WTC11 (cell line): Measurements from ENCODE around the gene UGT1A8. TPM values are rescaled to one million over a fixed set of nuclear protein-coding genes. Genes with fewer than 3 reads are reported as not detected.

Experiments used
- ATAC-seq: fragments of 200-7000 bp; cut with Tn5 transposase; 2 replicates; pipeline ENCODE4 v1.10.0; 2021; ENCODE audit warnings: mild to moderate bottlenecking, moderate library complexity
- CTCF ChIA-PET: fragments of 300-600 bp; sonication (Branson Sonifier 250); formaldehyde crosslinking; loops from one replicate; lab custom pipeline; 2021; ENCODE audit warnings: antibody characterized with exemption; lab: Charles Lee
- POLR2A ChIA-PET: fragments of 350-600 bp; sonication (Branson Sonifier 250); formaldehyde crosslinking; loops from one replicate; lab custom pipeline; 2021; ENCODE audit warnings: antibody characterized with exemption; lab: Charles Lee
- DNase-seq: peaks from one replicate; pipeline ENCODE4 v3.0.0; 2021; ENCODE audit warnings: low spot score
- H3K27ac Mint-ChIP-seq: 2 replicates; pipeline ENCODE4 v1.8.0; 2021; ENCODE audit warnings: mixed read lengths
- H3K27me3 Mint-ChIP-seq: 2 replicates; pipeline ENCODE4 v1.8.0; 2021; ENCODE audit warnings: low read depth, mild to moderate bottlenecking, moderate library complexity, mixed read lengths
- H3K36me3 Mint-ChIP-seq: 2 replicates; pipeline ENCODE4 v1.8.0; 2021; ENCODE audit warnings: mixed read lengths
- H3K4me1 Mint-ChIP-seq: 2 replicates; pipeline ENCODE4 v1.8.0; 2022; ENCODE audit warnings: mixed read lengths
- H3K4me3 Mint-ChIP-seq: 2 replicates; pipeline ENCODE4 v1.8.0; 2021; ENCODE audit warnings: mild to moderate bottlenecking, moderate library complexity, mixed read lengths
- H3K9me3 Mint-ChIP-seq: 2 replicates; pipeline ENCODE4 v1.8.0; 2021; ENCODE audit warnings: mixed read lengths
- CDX4 ChIP-seq: fragments of 250-450 bp; sonication (Bioruptor Pico); IDR thresholded peaks from 2 replicates; pipeline ENCODE4 v1.9.0; 2021; ENCODE audit warnings: moderate library complexity, mild to moderate bottlenecking, inconsistent platforms, borderline replicate concordance
- CREM ChIP-seq: sonication (generic); formaldehyde crosslinking; IDR thresholded peaks from 2 replicates; pipeline ENCODE4 v1.8.1; 2022; ENCODE audit warnings: mild to moderate bottlenecking, missing genetic modification reagents, moderate library complexity
- E2F4 ChIP-seq: sonication (generic); formaldehyde crosslinking; IDR thresholded peaks from 2 replicates; pipeline ENCODE4 v1.8.1; 2022; ENCODE audit warnings: low read depth, mild to moderate bottlenecking, moderate library complexity, missing genetic modification reagents, borderline replicate concordance
- NFYB ChIP-seq: sonication (generic); formaldehyde crosslinking; conservative IDR thresholded peaks from 2 replicates; pipeline ENCODE4 v1.8.0; 2022; ENCODE audit warnings: low read depth, missing genetic modification reagents
- NR2C2 ChIP-seq: sonication (generic); formaldehyde crosslinking; IDR thresholded peaks from 2 replicates; pipeline ENCODE4 v1.8.0; 2022; ENCODE audit warnings: mild to moderate bottlenecking, missing genetic modification reagents
- PRRX2 ChIP-seq: fragments of 250-450 bp; sonication (Bioruptor Pico); IDR thresholded peaks from 2 replicates; pipeline ENCODE4 v1.8.0; 2021; ENCODE audit warnings: mild to moderate bottlenecking
- ZBTB21 ChIP-seq: sonication (generic); formaldehyde crosslinking; IDR thresholded peaks from 2 replicates; pipeline ENCODE4 v1.8.1; 2023; ENCODE audit warnings: mild to moderate bottlenecking, missing genetic modification reagents, borderline replicate concordance
- ZNF512 ChIP-seq: sonication (generic); formaldehyde crosslinking; IDR thresholded peaks from 2 replicates; pipeline ENCODE4 v1.8.1; 2022; ENCODE audit warnings: missing genetic modification reagents, borderline replicate concordance
- total RNA-seq: library from RNA; stranded (reverse); gene quantifications from 3 replicates; pipeline ENCODE4 v1.2.3, GENCODE V29; 2021
- TF ChIP-seq, protein P1 (sequence below): sonication (generic); formaldehyde crosslinking; IDR thresholded peaks from 2 replicates; pipeline ENCODE4 v1.8.1; 2022; ENCODE audit warnings: mild to moderate bottlenecking, missing genetic modification reagents, moderate library complexity, borderline replicate concordance
- TF ChIP-seq, protein P2 (sequence below): fragments of 250-450 bp; sonication (Bioruptor Pico); IDR thresholded peaks from 2 replicates; pipeline ENCODE4 v1.9.0; 2021; ENCODE audit warnings: mild to moderate bottlenecking

The UGT1A8 gene
- total RNA-seq, 1 experiment from 2014 or later, result 0.13 TPM

DNA sequence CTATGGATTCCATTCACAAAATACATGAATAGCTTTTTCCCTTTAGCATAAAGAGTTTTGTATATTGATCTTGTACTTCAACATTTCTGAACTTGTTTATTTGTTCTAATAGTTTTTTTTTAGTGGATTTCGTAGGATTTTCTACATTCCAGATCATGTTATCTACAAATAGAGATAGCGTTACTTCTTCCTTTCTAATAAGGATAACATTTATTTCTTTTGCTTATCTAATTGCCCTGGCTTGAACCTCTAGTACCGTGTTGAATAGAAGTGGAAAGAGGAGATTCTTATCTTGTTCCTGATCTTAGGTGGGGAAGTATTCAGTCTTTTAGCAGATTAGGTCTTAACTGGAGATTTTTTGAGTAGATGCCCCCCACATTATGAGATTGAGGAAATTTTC is 84.8 kb downstream of the UGT1A8 start (continued):
- TF ChIP-seq CREM, result no peak

DNA sequence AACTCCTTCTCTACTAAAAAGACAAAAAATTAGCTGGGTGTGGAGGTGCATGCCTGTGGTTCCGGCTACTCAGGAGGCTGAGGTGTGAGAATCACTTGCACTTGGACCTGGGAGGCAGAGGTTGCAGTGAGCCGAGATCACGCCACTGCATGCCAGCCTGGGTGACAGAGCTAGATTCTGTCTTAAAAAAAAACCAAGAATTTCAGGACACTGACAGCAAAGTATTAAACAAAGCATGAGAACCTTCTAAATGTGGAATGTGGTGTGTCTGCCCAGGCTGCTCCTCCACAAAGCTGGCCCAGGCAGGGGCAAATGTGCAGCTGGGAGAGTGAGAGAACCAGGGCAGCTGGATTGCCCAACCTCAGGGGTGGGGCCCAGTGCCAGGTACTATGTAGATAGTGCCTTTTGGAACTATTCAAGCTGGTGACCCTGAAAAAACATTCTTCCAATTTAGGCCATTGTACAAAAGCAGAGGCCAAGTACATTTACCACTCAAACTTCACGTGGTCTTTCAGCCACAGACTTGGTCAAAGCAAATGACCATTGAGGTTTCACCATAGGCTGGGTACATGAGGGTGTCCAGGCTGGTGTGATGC is 88.6 kb downstream of the UGT1A8 start:
- Mint-ChIP-seq H3K4me1 (0 out of 2 replicates have a peak, but pooled peaks cover under 1% of the 10 kb centered on the region), H3K4me3 (no peak overlapping the region), H3K36me3 (no peaks in the 10 kb centered on the region), H3K9me3 (no peaks in the 10 kb centered on the region; the same call in 1 of the 2 replicates), H3K27me3 (no peaks in the 10 kb centered on the region; the same call in 1 of the 2 replicates), H3K27ac (no peak overlapping the region)
- TF ChIP-seq ZBTB21 (CRISPR knock-in tag), result no peak
- TF ChIP-seq, protein P1, sequence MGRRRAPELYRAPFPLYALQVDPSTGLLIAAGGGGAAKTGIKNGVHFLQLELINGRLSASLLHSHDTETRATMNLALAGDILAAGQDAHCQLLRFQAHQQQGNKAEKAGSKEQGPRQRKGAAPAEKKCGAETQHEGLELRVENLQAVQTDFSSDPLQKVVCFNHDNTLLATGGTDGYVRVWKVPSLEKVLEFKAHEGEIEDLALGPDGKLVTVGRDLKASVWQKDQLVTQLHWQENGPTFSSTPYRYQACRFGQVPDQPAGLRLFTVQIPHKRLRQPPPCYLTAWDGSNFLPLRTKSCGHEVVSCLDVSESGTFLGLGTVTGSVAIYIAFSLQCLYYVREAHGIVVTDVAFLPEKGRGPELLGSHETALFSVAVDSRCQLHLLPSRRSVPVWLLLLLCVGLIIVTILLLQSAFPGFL (CRISPR knock-in tag), result no peak
- ChIA-PET POLR2A (no interaction called here), CTCF (no interaction called here)
- no peak for DNase-seq
- ATAC-seq, result no peak

DNA sequence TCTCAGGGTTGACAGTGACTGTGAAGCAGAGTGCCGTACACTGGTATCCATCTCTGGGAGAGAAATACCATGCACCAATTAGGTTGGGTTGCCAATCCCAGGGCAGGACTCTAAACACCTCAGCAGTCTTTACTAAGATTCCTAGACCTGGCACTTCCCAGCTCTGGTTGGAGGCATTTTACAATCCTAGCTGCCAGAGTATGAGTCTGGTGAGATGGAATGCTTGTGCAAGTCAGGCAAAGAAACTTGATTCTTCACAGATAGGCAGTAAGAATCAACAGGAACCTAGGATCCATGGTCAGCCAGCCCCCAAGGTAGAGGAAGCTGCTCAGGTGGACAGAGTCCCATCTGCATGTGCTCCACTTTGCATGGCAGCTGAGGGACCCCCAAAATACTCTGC is 89.3 kb downstream of the UGT1A8 start:
- POLR2A ChIA-PET, result no interaction called here
- TF ChIP-seq NR2C2 (CRISPR knock-in tag), result no peak
- TF ChIP-seq, all 79 proteins: peak for 0
- peaks cover 4% of the 10 kb centered on the region; the same call in 1 of the 2 replicates for H3K4me1 Mint-ChIP-seq
- CTCF ChIA-PET, result no interaction called here
- ATAC-seq (no peak), DNase-seq (no peak)
- H3K4me3 Mint-ChIP-seq, result no peak overlapping the region
- H3K27ac Mint-ChIP-seq, result no peak overlapping the region
- no peaks in the 10 kb centered on the region; the same call in 1 of the 2 replicates for H3K27me3 Mint-ChIP-seq
- H3K36me3 Mint-ChIP-seq, result no peaks in the 10 kb centered on the region
- H3K9me3 Mint-ChIP-seq, result no peaks in the 10 kb centered on the region; the same call in 1 of the 2 replicates

- no peak for TF ChIP-seq NFYB (CRISPR knock-in tag)
- TF ChIP-seq ZNF512, result no peak
- TF ChIP-seq, protein P2, sequence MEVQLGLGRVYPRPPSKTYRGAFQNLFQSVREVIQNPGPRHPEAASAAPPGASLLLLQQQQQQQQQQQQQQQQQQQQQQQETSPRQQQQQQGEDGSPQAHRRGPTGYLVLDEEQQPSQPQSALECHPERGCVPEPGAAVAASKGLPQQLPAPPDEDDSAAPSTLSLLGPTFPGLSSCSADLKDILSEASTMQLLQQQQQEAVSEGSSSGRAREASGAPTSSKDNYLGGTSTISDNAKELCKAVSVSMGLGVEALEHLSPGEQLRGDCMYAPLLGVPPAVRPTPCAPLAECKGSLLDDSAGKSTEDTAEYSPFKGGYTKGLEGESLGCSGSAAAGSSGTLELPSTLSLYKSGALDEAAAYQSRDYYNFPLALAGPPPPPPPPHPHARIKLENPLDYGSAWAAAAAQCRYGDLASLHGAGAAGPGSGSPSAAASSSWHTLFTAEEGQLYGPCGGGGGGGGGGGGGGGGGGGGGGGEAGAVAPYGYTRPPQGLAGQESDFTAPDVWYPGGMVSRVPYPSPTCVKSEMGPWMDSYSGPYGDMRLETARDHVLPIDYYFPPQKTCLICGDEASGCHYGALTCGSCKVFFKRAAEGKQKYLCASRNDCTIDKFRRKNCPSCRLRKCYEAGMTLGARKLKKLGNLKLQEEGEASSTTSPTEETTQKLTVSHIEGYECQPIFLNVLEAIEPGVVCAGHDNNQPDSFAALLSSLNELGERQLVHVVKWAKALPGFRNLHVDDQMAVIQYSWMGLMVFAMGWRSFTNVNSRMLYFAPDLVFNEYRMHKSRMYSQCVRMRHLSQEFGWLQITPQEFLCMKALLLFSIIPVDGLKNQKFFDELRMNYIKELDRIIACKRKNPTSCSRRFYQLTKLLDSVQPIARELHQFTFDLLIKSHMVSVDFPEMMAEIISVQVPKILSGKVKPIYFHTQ (CRISPR knock-in tag), result no peak
- no peak for TF ChIP-seq CREM
- no peak for TF ChIP-seq CDX4 (CRISPR knock-in tag)
- no peak for TF ChIP-seq PRRX2 (CRISPR knock-in tag)
- no peak for TF ChIP-seq E2F4 (CRISPR knock-in tag)
- TF ChIP-seq, all 79 proteins: peak for 0
- Mint-ChIP-seq H3K27me3 (no peaks in the 10 kb centered on the region; the same call in 1 of the 2 replicates), H3K4me3 (no peak overlapping the region), H3K4me1 (peaks cover 4% of the 10 kb centered on the region; the same call in 1 of the 2 replicates), H3K9me3 (no peaks in the 10 kb centered on the region; the same call in 1 of the 2 replicates), H3K27ac (no peak overlapping the region), H3K36me3 (no peaks in the 10 kb centered on the region)
- DNase-seq, result no peak
- POLR2A ChIA-PET, result no interaction called here
- CTCF ChIA-PET, result no interaction called here
- no peak for ATAC-seq
Measured at GRCh38 chr2:233707940-233708644, 90.7 kb downstream of the UGT1A8 start.
